H9 (cell line): Measurements from ENCODE around the gene NOLC1. TPM values are rescaled to one million over a fixed set of nuclear protein-coding genes. Genes with fewer than 3 reads are reported as not detected.

ENCODE experiments used
- DNase-seq: peaks from one replicate; pipeline ENCODE4 v3.0.0-alpha.2; 2017
- H2AFZ ChIP-seq: one replicate; pipeline ENCODE4 v1.6.1; 2013; ENCODE audit warnings: mild to moderate bottlenecking, low read length, control low read depth, moderate library complexity
- H2AK5ac ChIP-seq: 2 replicates; pipeline ENCODE4 v1.6.1; 2013; ENCODE audit warnings: low read length, control low read depth, mixed read lengths; ENCODE audit not compliant: insufficient read length
- H2BK120ac ChIP-seq: one replicate; pipeline ENCODE4 v1.6.1; 2013; ENCODE audit warnings: low read depth, mild to moderate bottlenecking, low read length, control low read depth, inconsistent platforms; ENCODE audit not compliant: poor library complexity, severe bottlenecking
- H2BK12ac ChIP-seq: 2 replicates; pipeline ENCODE4 v1.6.1; 2013; ENCODE audit warnings: low read length, control low read depth, mixed read lengths, low read depth; ENCODE audit not compliant: insufficient read length
- H2BK15ac ChIP-seq: 2 replicates; pipeline ENCODE4 v1.6.1; 2013; ENCODE audit warnings: low read depth, low read length, control low read depth
- H2BK20ac ChIP-seq: one replicate; pipeline ENCODE4 v1.6.1; 2013; ENCODE audit warnings: low read depth, mild to moderate bottlenecking, low read length, control low read depth, inconsistent platforms; ENCODE audit not compliant: poor library complexity, severe bottlenecking
- H2BK5ac ChIP-seq: 2 replicates; pipeline ENCODE4 v1.6.1; 2013; ENCODE audit warnings: low read length, control low read depth, mixed read lengths; ENCODE audit not compliant: insufficient read length
- H3K14ac ChIP-seq: 2 replicates; pipeline ENCODE4 v1.6.1; 2013; ENCODE audit warnings: low read length, control low read depth; ENCODE audit not compliant: insufficient read depth
- H3K18ac ChIP-seq: 2 replicates; pipeline ENCODE4 v1.6.1; 2013; ENCODE audit warnings: low read depth, mild to moderate bottlenecking, mixed read lengths, low read length, control low read depth; ENCODE audit not compliant: insufficient read length
- H3K23ac ChIP-seq: 2 replicates; pipeline ENCODE4 v1.6.1; 2013; ENCODE audit warnings: low read length, control low read depth, mixed read lengths, low read depth; ENCODE audit not compliant: insufficient read length
- H3K23me2 ChIP-seq: 2 replicates; pipeline ENCODE4 v1.6.1; 2013; ENCODE audit warnings: low read depth, mild to moderate bottlenecking, mixed read lengths, low read length, control low read depth; ENCODE audit not compliant: insufficient read length, poor library complexity, severe bottlenecking
- H3K27ac ChIP-seq: 2 replicates; pipeline ENCODE4 v1.5.1; 2013; ENCODE audit warnings: low read length, control low read depth, mixed read lengths, low read depth; ENCODE audit not compliant: insufficient read length
- H3K27me3 ChIP-seq: 2 replicates; pipeline ENCODE4 v1.6.1; 2013; ENCODE audit warnings: low read length, control low read depth, inconsistent platforms; ENCODE audit not compliant: insufficient read depth
- H3K4ac ChIP-seq: 2 replicates; pipeline ENCODE4 v1.6.1; 2013; ENCODE audit warnings: low read depth, mild to moderate bottlenecking, control low read depth, inconsistent platforms, low read length, moderate library complexity
- H3K4me1 ChIP-seq: 2 replicates; pipeline ENCODE4 v1.6.1; 2013; ENCODE audit warnings: low read length, control low read depth, inconsistent platforms; ENCODE audit not compliant: insufficient read depth
- H3K4me2 ChIP-seq: 2 replicates; pipeline ENCODE4 v1.6.1; 2013; ENCODE audit warnings: low read length, control low read depth, mixed read lengths; ENCODE audit not compliant: insufficient read length, insufficient read depth
- H3K56ac ChIP-seq: 2 replicates; pipeline ENCODE4 v1.6.1; 2013; ENCODE audit warnings: low read depth, mild to moderate bottlenecking, mixed read lengths, low read length, control low read depth; ENCODE audit not compliant: insufficient read length
- H3K79me1 ChIP-seq: 2 replicates; pipeline ENCODE4 v1.6.1; 2013; ENCODE audit warnings: low read depth, mild to moderate bottlenecking, moderate library complexity, low read length, control low read depth, inconsistent platforms; ENCODE audit not compliant: insufficient read depth, poor library complexity, severe bottlenecking
- H3K79me2 ChIP-seq: 2 replicates; pipeline ENCODE4 v1.6.1; 2013; ENCODE audit warnings: low read length, control low read depth, inconsistent platforms; ENCODE audit not compliant: insufficient read depth
- H3K9ac ChIP-seq: 2 replicates; pipeline ENCODE4 v1.6.1; 2013; ENCODE audit warnings: low read length, control low read depth, mixed read lengths; ENCODE audit not compliant: insufficient read length; ENCODE audit errors: extremely low read depth
- H3K9me3 ChIP-seq: one replicate; pipeline ENCODE4 v1.6.1; 2013; ENCODE audit warnings: low read depth, low read length, inconsistent platforms; ENCODE audit not compliant: control insufficient read depth
- H3T11ph ChIP-seq: one replicate; pipeline ENCODE4 v1.6.1; 2013; ENCODE audit warnings: mild to moderate bottlenecking, low read length, control low read depth, inconsistent platforms
- H4K20me1 ChIP-seq: one replicate; pipeline ENCODE4 v1.6.1; 2013; ENCODE audit not compliant: control insufficient read depth, insufficient read length, insufficient read depth
- H4K5ac ChIP-seq: 2 replicates; pipeline ENCODE4 v1.6.1; 2013; ENCODE audit warnings: low read depth, mild to moderate bottlenecking, mixed read lengths, low read length, control low read depth; ENCODE audit not compliant: insufficient read length
- H4K8ac ChIP-seq: replicated peaks from 2 replicates; pipeline ENCODE4 v1.6.1; 2013; ENCODE audit warnings: low read length, control low read depth, mixed read lengths, low read depth; ENCODE audit not compliant: insufficient read length
- H4K91ac ChIP-seq: 2 replicates; pipeline ENCODE4 v1.6.1; 2013; ENCODE audit warnings: low read depth, mild to moderate bottlenecking, moderate library complexity, mixed read lengths, low read length, control low read depth; ENCODE audit not compliant: insufficient read length
- H3K27ac Mint-ChIP-seq, 3 experiments: 2 replicates in 2 of 3; 3 replicates in 1 of 3; pipeline ENCODE4 v1.8.0; 2020 to 2021; ENCODE audit warnings: mixed read lengths in 3 of 3, mild to moderate bottlenecking in 1 of 3, moderate library complexity in 1 of 3
- H3K27me3 Mint-ChIP-seq: 2 replicates; pipeline ENCODE4 v1.8.0; 2021; ENCODE audit warnings: low read depth, mild to moderate bottlenecking, moderate library complexity, mixed read lengths
- H3K36me3 Mint-ChIP-seq, 3 experiments: 2 replicates in 2 of 3; 3 replicates in 1 of 3; pipeline ENCODE4 v1.8.0; 2020 to 2021; ENCODE audit warnings: low read depth in 3 of 3, mixed read lengths in 3 of 3; ENCODE audit not compliant: insufficient read depth in 1 of 3
- H3K4me1 Mint-ChIP-seq, 2 experiments: 2 replicates each; pipeline ENCODE4 v1.8.0; 2020; ENCODE audit warnings: mixed read lengths in 2 of 2
- H3K4me3 Mint-ChIP-seq, 2 experiments: 2 replicates in 1 of 2; 3 replicates in 1 of 2; pipeline ENCODE4 v1.8.0; 2020 to 2021; ENCODE audit warnings: mild to moderate bottlenecking in 2 of 2, mixed read lengths in 2 of 2, moderate library complexity in 1 of 2
- H3K9me3 Mint-ChIP-seq, 2 experiments: 2 replicates in 1 of 2; 3 replicates in 1 of 2; pipeline ENCODE4 v1.8.0; 2020; ENCODE audit warnings: mild to moderate bottlenecking in 2 of 2, mixed read lengths in 2 of 2, moderate library complexity in 1 of 2
- WGBS: extraction: QIAGEN DNeasy Blood & Tissue Kit; methylation state at CpG from one replicate; pipeline ENCODE4 v1.1.7; 2013; ENCODE audit warnings: missing lambda C conversion rate, low lambda C conversion rate, mixed read lengths; ENCODE audit not compliant: insufficient read length; ENCODE audit errors: extremely low coverage; 5-methylcytosine and 5-hydroxymethylcytosine counted together
- total RNA-seq: library from RNA; stranded (reverse); gene quantifications from 2 replicates; pipeline ENCODE4 v1.2.1, GENCODE V29; 2021
- TF ChIP-seq, protein P1 (sequence below): fragments of 200-600 bp; sonication (generic); conservative IDR thresholded peaks from 3 replicates; pipeline ENCODE4 v1.8.0; 2021; ENCODE audit warnings: antibody characterized with exemption, mild to moderate bottlenecking

The NOLC1 gene
- total RNA-seq, 1 experiment from 2014 or later, result 171 TPM

- Histone ChIP-seq H3K27me3 (no peaks in the 10 kb centered on the region), H3K27ac (no peak overlapping the region), H3K4ac (no peak overlapping the region), H4K5ac (no peak overlapping the region), H3K4me2 (no peak overlapping the region), H3K18ac (no peak overlapping the region), H4K91ac (no peak overlapping the region), H2BK20ac (no peak overlapping the region), H3K79me1 (no peaks in the 10 kb centered on the region), H3K56ac (no peak overlapping the region), H2BK15ac (no peak overlapping the region), H3K9me3 (no peaks in the 10 kb centered on the region), H3K79me2 (no peaks in the 10 kb centered on the region), H2AK5ac (no peak overlapping the region), H2AFZ (no peak overlapping the region), H2BK120ac (no peak overlapping the region), H4K20me1 (no peaks in the 10 kb centered on the region), H3K4me1 (no peaks in the 10 kb centered on the region), H3K23me2 (no peaks in the 10 kb centered on the region), H2BK5ac (no peak overlapping the region), H3K23ac (no peak overlapping the region), H3K14ac (no peak overlapping the region), H4K8ac (no peak overlapping the region), H3K9ac (no peak overlapping the region), H3T11ph (no peak overlapping the region), H2BK12ac (no peak overlapping the region)
- WGBS, result no CpG with 5 or more reads among the region's 3 CpGs
- DNase-seq, result no peak
- TF ChIP-seq, protein P1, sequence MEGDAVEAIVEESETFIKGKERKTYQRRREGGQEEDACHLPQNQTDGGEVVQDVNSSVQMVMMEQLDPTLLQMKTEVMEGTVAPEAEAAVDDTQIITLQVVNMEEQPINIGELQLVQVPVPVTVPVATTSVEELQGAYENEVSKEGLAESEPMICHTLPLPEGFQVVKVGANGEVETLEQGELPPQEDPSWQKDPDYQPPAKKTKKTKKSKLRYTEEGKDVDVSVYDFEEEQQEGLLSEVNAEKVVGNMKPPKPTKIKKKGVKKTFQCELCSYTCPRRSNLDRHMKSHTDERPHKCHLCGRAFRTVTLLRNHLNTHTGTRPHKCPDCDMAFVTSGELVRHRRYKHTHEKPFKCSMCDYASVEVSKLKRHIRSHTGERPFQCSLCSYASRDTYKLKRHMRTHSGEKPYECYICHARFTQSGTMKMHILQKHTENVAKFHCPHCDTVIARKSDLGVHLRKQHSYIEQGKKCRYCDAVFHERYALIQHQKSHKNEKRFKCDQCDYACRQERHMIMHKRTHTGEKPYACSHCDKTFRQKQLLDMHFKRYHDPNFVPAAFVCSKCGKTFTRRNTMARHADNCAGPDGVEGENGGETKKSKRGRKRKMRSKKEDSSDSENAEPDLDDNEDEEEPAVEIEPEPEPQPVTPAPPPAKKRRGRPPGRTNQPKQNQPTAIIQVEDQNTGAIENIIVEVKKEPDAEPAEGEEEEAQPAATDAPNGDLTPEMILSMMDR, result no peak
- Mint-ChIP-seq H3K9me3 (peaks cover 0 to 5% of the 10 kb centered on the region in 2 experiments; a peak in 2 of 5 replicates), H3K27me3 (peaks cover 26% of the 10 kb centered on the region), H3K4me3 (no peak overlapping the region), H3K4me1 (no peaks in the 10 kb centered on the region), H3K27ac (no peak overlapping the region), H3K36me3 (no peaks in the 10 kb centered on the region)
Measured at GRCh38 chr10:102211615-102212299, 59.6 kb downstream of the NOLC1 start.

Other genes with a start within 250 kb of the NOLC1 start
- gene ARMH3, start 96.2 kb upstream of the NOLC1 start, total RNA-seq, result 18.5 and 20.4 TPM in 2 replicates
- gene HPS6, start 87.0 kb upstream of the NOLC1 start, total RNA-seq, result 18.4 and 18.7 TPM in 2 replicates
- gene LDB1, start 32.0 kb upstream of the NOLC1 start, total RNA-seq, result 79.2 and 80.5 TPM in 2 replicates
- 111 and 121 TPM in 2 replicates for gene PPRC1, start 19.3 kb upstream of the NOLC1 start, total RNA-seq
- not detected in 2 replicates for gene ELOVL3, start 73.9 kb downstream of the NOLC1 start, total RNA-seq
- not detected in 2 replicates for gene PITX3, start 89.1 kb downstream of the NOLC1 start, total RNA-seq
- gene GBF1, start 93.1 kb downstream of the NOLC1 start, total RNA-seq, result 23.5 and 23.7 TPM in 2 replicates
- gene NFKB2, start 243.3 kb downstream of the NOLC1 start, total RNA-seq, result 21.0 and 23.7 TPM in 2 replicates